Measurements from ENCODE around the gene GAR1. TPM values are rescaled to one million over a fixed set of nuclear protein-coding genes. Genes with fewer than 3 reads are reported as not detected.
"Not testable (repeated sequence)": the region's sequence is repeated elsewhere in the genome, so short reads cannot be mapped to it uniquely, and the experiment has no call there.

Gene GAR1
- 4.1 and 15.2 TPM in 2 replicates for total RNA-seq (2014; rRNA removed; shearing (Covaris generic); ENCODE audit: low replicate concordance)

GRCh38 chr4:109815151-109816081 lies at the start of gene GAR1:
GAR1 (plus strand) TSS chr4:109815762; CDS start chr4:109816165, 403 bp downstream.
- Histone ChIP-seq H3K27me3 (no peaks in the 10 kb centered on the region), H3K9me3 (no peaks in the 10 kb centered on the region), H3K4me3 (peak within 1 kb of the TSS; percentile 80), H3K36me3 (peaks cover 25% of the 10 kb centered on the region)
- peak; percentile 88 for DNase-seq

GRCh38 chr4:109782092-109782491 lies 33.5 kb upstream of the GAR1 start:
- H3K36me3 ChIP-seq, H3K27me3 ChIP-seq, H3K4me3 ChIP-seq, DNase-seq, H3K9me3 ChIP-seq: not testable (repeated sequence)

- Histone ChIP-seq H3K36me3 (no peaks in the 10 kb centered on the region), H3K4me3 (no peak overlapping the region), H3K27me3 (no peaks in the 10 kb centered on the region), H3K9me3 (no peaks in the 10 kb centered on the region)
- DNase-seq: no peak
These were observed 28.7 kb upstream of the GAR1 start for GRCh38 chr4:109786846-109787245.

- Histone ChIP-seq H3K36me3 (no peaks in the 10 kb centered on the region), H3K27me3 (no peaks in the 10 kb centered on the region), H3K9me3 (no peaks in the 10 kb centered on the region), H3K4me3 (no peak overlapping the region)
- no peak for DNase-seq
These were observed 27.8 kb upstream of the GAR1 start for GRCh38 chr4:109787807-109788206.

GRCh38 chr4:109795059-109795458 lies 20.5 kb upstream of the GAR1 start:
- DNase-seq: no peak
- no peaks in the 10 kb centered on the region for H3K9me3 ChIP-seq
- no peak overlapping the region for H3K4me3 ChIP-seq
- H3K27me3 ChIP-seq: no peaks in the 10 kb centered on the region
- no peaks in the 10 kb centered on the region for H3K36me3 ChIP-seq

- Histone ChIP-seq H3K27me3 (no peaks in the 10 kb centered on the region), H3K36me3 (no peaks in the 10 kb centered on the region), H3K4me3 (no peak overlapping the region), H3K9me3 (no peaks in the 10 kb centered on the region)
- no peak for DNase-seq
These were observed 16.7 kb upstream of the GAR1 start for GRCh38 chr4:109798866-109799265.

GRCh38 chr4:109801099-109801789 lies 14.3 kb upstream of the GAR1 start:
- DNase-seq: no peak
- Histone ChIP-seq H3K27me3 (no peaks in the 10 kb centered on the region), H3K36me3 (no peaks in the 10 kb centered on the region), H3K4me3 (no peak overlapping the region), H3K9me3 (no peaks in the 10 kb centered on the region)

GRCh38 chr4:109801895-109802319 lies 13.7 kb upstream of the GAR1 start, which contains the start of gene CFI:
CFI (minus strand) TSS chr4:109801999; CDS start chr4:109801971, 28 bp downstream.
- H3K4me3 ChIP-seq: no peak within 1 kb of the TSS
- no peaks in the 10 kb centered on the region for H3K27me3 ChIP-seq

GRCh38 chr4:109803924-109804571 lies 11.5 kb upstream of the GAR1 start:
- Histone ChIP-seq H3K36me3 (no peaks in the 10 kb centered on the region), H3K9me3 (no peaks in the 10 kb centered on the region), H3K27me3 (no peaks in the 10 kb centered on the region), H3K4me3 (no peak overlapping the region)
- DNase-seq: no peak

More at GRCh38 chr4:109801895-109802319, 13.7 kb upstream of the GAR1 start, which contains the start of gene CFI:
- DNase-seq: no peak
- no peaks in the 10 kb centered on the region for H3K9me3 ChIP-seq
- no peaks in the 10 kb centered on the region for H3K36me3 ChIP-seq

GRCh38 chr4:109809655-109810054 lies 5.9 kb upstream of the GAR1 start:
- Histone ChIP-seq H3K4me3 (no peak overlapping the region), H3K9me3 (no peaks in the 10 kb centered on the region), H3K36me3 (no peaks in the 10 kb centered on the region), H3K27me3 (no peaks in the 10 kb centered on the region)
- no peak for DNase-seq

- no peaks in the 10 kb centered on the region for H3K36me3 ChIP-seq
- H3K4me3 ChIP-seq: no peak overlapping the region
- H3K27me3 ChIP-seq: no peaks in the 10 kb centered on the region
- DNase-seq: no peak
- no peaks in the 10 kb centered on the region for H3K9me3 ChIP-seq
These were observed 4.8 kb upstream of the GAR1 start for GRCh38 chr4:109810552-109811387.

- no peaks in the 10 kb centered on the region for H3K9me3 ChIP-seq
- H3K36me3 ChIP-seq: no peaks in the 10 kb centered on the region
- H3K4me3 ChIP-seq: no peak overlapping the region
- no peaks in the 10 kb centered on the region for H3K27me3 ChIP-seq
- DNase-seq: no peak
These were observed 3.9 kb upstream of the GAR1 start for GRCh38 chr4:109811707-109812106.

- H3K36me3 ChIP-seq: peaks cover 25% of the 10 kb centered on the region
- peak; percentile 8 for DNase-seq
- no peaks in the 10 kb centered on the region for H3K9me3 ChIP-seq
- peak overlapping the region; percentile 80 for H3K4me3 ChIP-seq
- no peaks in the 10 kb centered on the region for H3K27me3 ChIP-seq
These were observed 500 bp downstream of the GAR1 start for GRCh38 chr4:109816082-109816442.

GRCh38 chr4:109816894-109817293 lies 1.3 kb downstream of the GAR1 start:
- H3K4me3 ChIP-seq: peak overlapping the region; percentile 80
- peaks cover 25% of the 10 kb centered on the region for H3K36me3 ChIP-seq
- DNase-seq: no peak
- H3K27me3 ChIP-seq: no peaks in the 10 kb centered on the region
- no peaks in the 10 kb centered on the region for H3K9me3 ChIP-seq

GRCh38 chr4:109818268-109818667 lies 2.7 kb downstream of the GAR1 start:
- H3K4me3 ChIP-seq: no peak overlapping the region
- H3K27me3 ChIP-seq: no peaks in the 10 kb centered on the region
- DNase-seq: no peak
- H3K36me3 ChIP-seq: peaks cover 25% of the 10 kb centered on the region
- no peaks in the 10 kb centered on the region for H3K9me3 ChIP-seq

GRCh38 chr4:109820563-109820962 lies 5.0 kb downstream of the GAR1 start:
- H3K9me3 ChIP-seq: no peaks in the 10 kb centered on the region
- DNase-seq: peak; percentile 6
- no peaks in the 10 kb centered on the region for H3K27me3 ChIP-seq
- H3K36me3 ChIP-seq: peaks cover 41% of the 10 kb centered on the region
- H3K4me3 ChIP-seq: no peak overlapping the region
